ENCODE results near the gene KPTN.

Gene KPTN

DNA sequence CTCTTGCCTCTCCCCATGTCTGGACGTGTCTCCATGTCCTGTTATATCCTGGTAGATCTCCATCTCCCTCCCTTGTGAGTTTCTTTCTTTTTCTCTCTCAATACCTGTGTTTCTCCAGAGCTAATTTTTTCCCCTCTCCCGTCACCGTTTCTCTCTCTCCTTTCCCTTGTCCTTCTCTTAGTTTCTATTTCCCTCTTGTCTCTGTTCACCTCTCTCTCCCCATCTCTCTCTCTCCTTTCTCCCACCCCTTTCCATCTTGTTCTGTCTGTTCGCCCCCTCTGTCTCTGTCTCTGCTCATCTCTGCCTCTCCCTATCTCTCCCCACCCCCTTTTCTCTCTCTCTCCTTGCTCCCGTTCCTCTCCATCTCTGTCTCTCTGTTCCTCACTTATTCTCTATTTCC lies 25.3 kb downstream of the KPTN start:
- in situ Hi-C loops (cut with HindIII; ENCODE audit: low pct_ligation_motif_present, low sequenced_read_pairs): no loop called here
- DNase-seq: no peak
- TF ChIP-seq, protein P1, sequence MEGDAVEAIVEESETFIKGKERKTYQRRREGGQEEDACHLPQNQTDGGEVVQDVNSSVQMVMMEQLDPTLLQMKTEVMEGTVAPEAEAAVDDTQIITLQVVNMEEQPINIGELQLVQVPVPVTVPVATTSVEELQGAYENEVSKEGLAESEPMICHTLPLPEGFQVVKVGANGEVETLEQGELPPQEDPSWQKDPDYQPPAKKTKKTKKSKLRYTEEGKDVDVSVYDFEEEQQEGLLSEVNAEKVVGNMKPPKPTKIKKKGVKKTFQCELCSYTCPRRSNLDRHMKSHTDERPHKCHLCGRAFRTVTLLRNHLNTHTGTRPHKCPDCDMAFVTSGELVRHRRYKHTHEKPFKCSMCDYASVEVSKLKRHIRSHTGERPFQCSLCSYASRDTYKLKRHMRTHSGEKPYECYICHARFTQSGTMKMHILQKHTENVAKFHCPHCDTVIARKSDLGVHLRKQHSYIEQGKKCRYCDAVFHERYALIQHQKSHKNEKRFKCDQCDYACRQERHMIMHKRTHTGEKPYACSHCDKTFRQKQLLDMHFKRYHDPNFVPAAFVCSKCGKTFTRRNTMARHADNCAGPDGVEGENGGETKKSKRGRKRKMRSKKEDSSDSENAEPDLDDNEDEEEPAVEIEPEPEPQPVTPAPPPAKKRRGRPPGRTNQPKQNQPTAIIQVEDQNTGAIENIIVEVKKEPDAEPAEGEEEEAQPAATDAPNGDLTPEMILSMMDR (IDR thresholded peaks at IDR 0.05; ENCODE audit: low read depth, low read length, missing control alignments): no peak
- Histone ChIP-seq H3K36me3 (replicated peaks) (no peaks in the 10 kb centered on the region), H3K4me3 (ENCODE audit: low read depth, low read length) (no peak overlapping the region), H3K27me3 (replicated peaks) (peaks cover 45% of the 10 kb centered on the region), H3K27ac (no peak overlapping the region)

DNA sequence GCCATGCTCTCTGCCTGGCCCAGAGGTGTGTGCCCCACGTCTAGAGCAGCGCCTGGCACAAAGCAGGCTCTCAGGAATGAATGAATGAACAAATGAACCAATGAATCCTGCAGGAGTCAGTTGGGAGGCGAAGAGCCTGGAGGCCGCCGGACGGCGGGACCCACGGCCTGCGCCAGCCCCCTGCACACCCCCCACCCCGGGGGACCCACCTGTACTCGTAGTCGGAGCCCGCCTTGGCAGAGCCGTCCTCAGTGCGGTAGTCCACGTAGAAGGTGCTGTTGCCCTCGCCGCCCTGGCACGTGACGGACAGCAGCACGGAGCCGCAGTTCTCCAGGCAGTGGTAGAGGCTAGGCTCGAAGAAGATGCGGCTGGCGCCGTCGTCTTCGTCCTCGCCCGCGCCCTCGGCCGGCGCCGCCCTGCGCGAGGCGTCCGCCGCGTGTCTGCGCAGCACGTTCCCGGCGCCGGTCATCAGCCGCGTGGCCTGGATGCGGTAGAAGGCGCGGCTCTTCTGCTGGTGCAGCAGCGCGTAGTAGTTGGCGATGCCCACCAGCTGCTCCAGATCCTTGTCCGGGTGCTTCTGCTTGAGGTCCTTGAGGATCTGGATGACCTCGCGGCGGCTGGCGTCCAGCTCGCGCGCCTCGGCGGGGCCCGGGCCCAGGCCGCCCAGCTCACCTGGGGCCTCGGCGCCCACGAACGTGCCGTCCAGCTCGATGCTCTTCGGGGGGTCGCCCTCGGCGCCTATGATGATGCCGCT lies 27.1 kb downstream of the KPTN start:
- H3K36me3 ChIP-seq (replicated peaks): no peaks in the 10 kb centered on the region
- DNase-seq: no peak
- TF ChIP-seq, protein P1 (IDR thresholded peaks at IDR 0.05; ENCODE audit: low read depth, low read length, missing control alignments): no peak
- H3K27me3 ChIP-seq (replicated peaks): peaks cover 50% of the 10 kb centered on the region
- no peak overlapping the region for H3K4me3 ChIP-seq (ENCODE audit: low read depth, low read length)
- H3K27ac ChIP-seq: no peak overlapping the region
- in situ Hi-C loops (cut with HindIII; ENCODE audit: low pct_ligation_motif_present, low sequenced_read_pairs): no loop called here

GRCh38 chr19:47450478-47450877 lies 33.5 kb downstream of the KPTN start:
- no peak overlapping the region for H3K4me3 ChIP-seq (ENCODE audit: low read depth, low read length)
- TF ChIP-seq, protein P1 (IDR thresholded peaks at IDR 0.05; ENCODE audit: low read depth, low read length, missing control alignments): no peak
- H3K27me3 ChIP-seq (replicated peaks): peaks cover 37% of the 10 kb centered on the region
- DNase-seq: no peak
- no peak overlapping the region for H3K27ac ChIP-seq
- H3K36me3 ChIP-seq (replicated peaks): no peaks in the 10 kb centered on the region
- in situ Hi-C loops (cut with HindIII; ENCODE audit: low pct_ligation_motif_present, low sequenced_read_pairs): no loop called here

GRCh38 chr19:47448360-47448727 lies 35.7 kb downstream of the KPTN start:
- in situ Hi-C loops (cut with HindIII; ENCODE audit: low pct_ligation_motif_present, low sequenced_read_pairs): no loop called here
- no peak overlapping the region for H3K27ac ChIP-seq
- no peak overlapping the region for H3K4me3 ChIP-seq (ENCODE audit: low read depth, low read length)
- H3K27me3 ChIP-seq (replicated peaks): peaks cover 51% of the 10 kb centered on the region
- H3K36me3 ChIP-seq (replicated peaks): no peaks in the 10 kb centered on the region
- DNase-seq: no peak
- TF ChIP-seq, protein P1 (IDR thresholded peaks at IDR 0.05; ENCODE audit: low read depth, low read length, missing control alignments): no peak

- no peak overlapping the region for H3K4me3 ChIP-seq (ENCODE audit: low read depth, low read length)
- TF ChIP-seq, protein P1 (IDR thresholded peaks at IDR 0.05; ENCODE audit: low read depth, low read length, missing control alignments): no peak
- DNase-seq: peak; percentile 23
Observed at GRCh38 chr19:47447470-47448359, 36.3 kb downstream of the KPTN start.

More at GRCh38 chr19:47447470-47448359, 36.3 kb downstream of the KPTN start:
- no peaks in the 10 kb centered on the region for H3K36me3 ChIP-seq (replicated peaks)
- H3K27me3 ChIP-seq (replicated peaks): peaks cover 53% of the 10 kb centered on the region
- H3K27ac ChIP-seq: no peak overlapping the region
- in situ Hi-C loops (cut with HindIII; ENCODE audit: low pct_ligation_motif_present, low sequenced_read_pairs): no loop called here
